ENCODE measurements around the gene GOLGA6L24. TPM values are rescaled to one million over a fixed set of nuclear protein-coding genes. Genes with fewer than 3 reads are reported as not detected.

GOLGA6L24 gene
- total RNA-seq, 2 experiments from 2014 or later = not detected

Other genes with a start within 250 kb of the GOLGA6L24 start
- gene HERC2, start 35.9 kb downstream of the GOLGA6L24 start, total RNA-seq = 10 to 100 TPM; 25.4 to 26.6 TPM
- gene GOLGA8F, start 20.6 kb upstream of the GOLGA6L24 start, total RNA-seq = not detected
- not detected for gene GOLGA8G, start 174.9 kb upstream of the GOLGA6L24 start, total RNA-seq
- not detected for gene GOLGA6L25, start 195.5 kb upstream of the GOLGA6L24 start, total RNA-seq